Measurements from ENCODE around the gene GAS7.

The GAS7 gene

DNA sequence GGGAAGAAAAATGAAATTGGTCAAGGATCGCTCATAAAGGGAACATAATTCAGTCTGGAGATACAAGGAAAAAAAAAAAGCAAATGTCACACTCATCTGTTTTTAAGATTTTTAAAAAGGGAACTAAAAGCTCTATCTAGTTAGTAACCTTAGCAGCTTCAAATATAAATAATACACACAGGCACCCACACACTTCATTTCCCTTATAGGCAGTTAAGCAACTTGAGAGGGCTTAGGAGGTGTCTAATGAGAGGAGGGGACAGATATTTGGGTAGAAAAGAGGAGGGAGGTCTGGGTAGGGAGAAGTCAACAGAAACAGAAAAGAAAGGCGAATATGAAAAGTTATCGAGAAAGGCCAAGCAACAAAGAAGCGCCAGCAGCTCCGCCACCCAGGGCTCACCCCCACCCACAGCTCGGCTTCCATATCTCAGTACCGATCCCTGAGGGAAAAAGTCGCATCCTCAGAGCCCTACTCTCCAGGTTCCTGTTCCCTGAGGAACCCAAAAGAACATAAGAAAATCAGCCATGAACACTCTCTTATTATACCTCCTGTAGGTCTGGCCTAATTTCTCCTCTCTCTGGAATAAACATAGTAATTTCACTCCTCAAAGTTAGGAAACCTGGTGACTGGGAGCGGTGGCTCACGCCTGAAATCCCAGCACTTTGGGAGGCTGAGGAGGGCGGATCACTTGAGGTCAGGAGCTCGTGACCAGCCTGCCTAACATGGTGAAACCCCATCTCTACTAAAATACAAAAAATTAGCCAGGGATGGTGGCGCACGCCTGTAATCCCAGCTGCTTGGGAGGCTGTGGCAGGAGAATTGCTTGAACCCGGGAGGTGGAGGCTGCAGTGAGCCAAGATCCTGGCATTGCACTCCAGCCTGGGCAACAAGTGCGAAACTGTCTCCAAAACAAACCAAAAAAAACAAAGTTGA lies 223.7 kb downstream of the GAS7 start:
- no peak overlapping the region for H3K27ac ChIP-seq (replicated peaks)
- no peak for DNase-seq (ENCODE audit: low read depth in 1 of 2, low spot score in 1 of 2)
- H3K4me3 ChIP-seq (replicated peaks; ENCODE audit: insufficient read depth, low read length), result no peak overlapping the region
- no peak for TF ChIP-seq GABPA (IDR thresholded peaks at IDR 0.05; ENCODE audit: low read depth)
- TF ChIP-seq POLR2AphosphoS5 (IDR thresholded peaks at IDR 0.05; ENCODE audit: low read depth), result no peak
- no peak for TF ChIP-seq CTCF (IDR thresholded peaks at IDR 0.05; ENCODE audit: insufficient read depth, low read length)
- no peaks in the 10 kb centered on the region for H3K27me3 ChIP-seq (ENCODE audit: insufficient read depth, poor library complexity, severe bottlenecking)

- DNase-seq (ENCODE audit: low read depth in 1 of 2, low spot score in 1 of 2), result no peak
- no peaks in the 10 kb centered on the region for H3K27me3 ChIP-seq (ENCODE audit: insufficient read depth, poor library complexity, severe bottlenecking)
- TF ChIP-seq SPI1 (IDR thresholded peaks at IDR 0.05; ENCODE audit: borderline replicate concordance, low read depth), result no peak
- TF ChIP-seq REST (IDR thresholded peaks at IDR 0.05; ENCODE audit: insufficient replicate concordance, low read depth), result no peak
- TF ChIP-seq POLR2AphosphoS5 (IDR thresholded peaks at IDR 0.05; ENCODE audit: low read depth), result no peak
- no peak for TF ChIP-seq GABPA (IDR thresholded peaks at IDR 0.05; ENCODE audit: low read depth)
- no peak for TF ChIP-seq CTCF (IDR thresholded peaks at IDR 0.05; ENCODE audit: insufficient read depth, low read length)
- H3K27ac ChIP-seq (replicated peaks), result no peak overlapping the region
- no peak overlapping the region for H3K4me3 ChIP-seq (replicated peaks; ENCODE audit: insufficient read depth, low read length)
Observed at GRCh38 chr17:9973669-9974447, 224.5 kb downstream of the GAS7 start.

GRCh38 chr17:9971991-9972390 lies 226.4 kb downstream of the GAS7 start:
- Histone ChIP-seq H3K27me3 (ENCODE audit: insufficient read depth, poor library complexity, severe bottlenecking) (no peaks in the 10 kb centered on the region), H3K4me3 (replicated peaks; ENCODE audit: insufficient read depth, low read length) (no peak overlapping the region), H3K27ac (replicated peaks) (no peak overlapping the region)
- DNase-seq (ENCODE audit: low read depth in 1 of 2, low spot score in 1 of 2), result no peak
- TF ChIP-seq CTCF (IDR thresholded peaks at IDR 0.05; ENCODE audit: insufficient read depth, low read length) (no peak), GABPA (IDR thresholded peaks at IDR 0.05; ENCODE audit: low read depth) (no peak), REST (IDR thresholded peaks at IDR 0.05; ENCODE audit: insufficient replicate concordance, low read depth) (no peak), POLR2AphosphoS5 (IDR thresholded peaks at IDR 0.05; ENCODE audit: low read depth) (no peak), SPI1 (IDR thresholded peaks at IDR 0.05; ENCODE audit: borderline replicate concordance, low read depth) (no peak)
